Right lobe of liver (tissue), 6 donors: ENCODE measurements around the gene LRRC9. TPM values are rescaled to one million over a fixed set of nuclear protein-coding genes. Genes with fewer than 3 reads are reported as not detected.
"Not testable (repeated sequence)": the region's sequence is repeated elsewhere in the genome, so short reads cannot be mapped to it uniquely, and the experiment has no call there.

ENCODE experiments used
- ATAC-seq, 4 donors: fragments of 200-7000 bp; cut with Tn5 transposase; one replicate each; pipeline ENCODE4 v1.9.1; 2020; ENCODE audit warnings: mild to moderate bottlenecking in 4 of 4, moderate library complexity in 4 of 4
- DNase-seq, 3 donors: peaks; one replicate each; pipeline ENCODE4 v3.0.0-alpha.2; 2020
- H3K27ac ChIP-seq, 3 donors: fragments of 200-600 bp; one replicate each; pipeline ENCODE4 v1.8.0; 2022
- H3K27me3 ChIP-seq, 2 donors: fragments of 200-600 bp; one replicate each; pipeline ENCODE4 v1.8.0; 2022
- H3K36me3 ChIP-seq, 4 donors: fragments of 200-600 bp; sonication (generic) in 1 of 4; one replicate each; pipeline versions ENCODE4 v1.5.1 to v1.8.0; 2017 to 2022; ENCODE audit warnings: control low read depth in 1 of 4
- H3K4me1 ChIP-seq, 4 donors: fragments of 200-600 bp; sonication (generic) in 1 of 4; one replicate each; pipeline versions ENCODE4 v1.5.1 to v1.8.0; 2017 to 2022; ENCODE audit warnings: control low read depth in 1 of 4
- H3K4me3 ChIP-seq, 3 donors: fragments of 200-600 bp; one replicate each; pipeline ENCODE4 v1.8.0; 2022
- H3K9me3 ChIP-seq, 4 donors: fragments of 200-600 bp; sonication (generic) in 1 of 4; one replicate each; pipeline versions ENCODE4 v1.5.1 to v1.8.0; 2017 to 2022; ENCODE audit warnings: control low read depth in 1 of 4
- POLR2A ChIP-seq: fragments of 450-650 bp; IDR thresholded peaks from one replicate; pipeline ENCODE4 v1.6.1; 2017; ENCODE audit warnings: antibody characterized with exemption, mild to moderate bottlenecking
- WGBS: methylation state at CpG from one replicate; pipeline ENCODE4 v1.1.6; 2018; ENCODE audit warnings: low coverage, low lambda C conversion rate; ENCODE audit not compliant: insufficient coverage; ENCODE audit errors: missing lambda C conversion rate; 5-methylcytosine and 5-hydroxymethylcytosine counted together
- intact Hi-C, 2 donors: fragments of 100-400 bp; cut with DNase I; formaldehyde crosslinking; loops; one replicate each; pipeline versions ENCODE4 v1.11.2 to v1.14.1; 2022
- total RNA-seq, 6 experiments: library from RNA; depleted of rRNA in 2 of 6; stranded (reverse); fragments of >200 nt in 2 of 6; fragmentation: NEBNext Ultra II Directional in 3 of 6; extraction: Animal tissue kit (Norgen Biotek cat#: 25700) in 3 of 6; gene quantifications; one replicate each; pipeline versions ENCODE4 v1.1.0 to v1.2.4, GENCODE V29; 2016 to 2023
- TF ChIP-seq, protein P1 (sequence below), 4 donors: fragments of 200-600 bp in 3 of 4; fragments of 450-650 bp in 1 of 4; IDR thresholded peaks; one replicate each; pipeline versions ENCODE4 v1.5.1 to v1.8.0; 2016 to 2022; ENCODE audit warnings: antibody characterized with exemption in 4 of 4, mild to moderate bottlenecking in 2 of 4
- donor health status: DM: no; HTN: yes; CAD: no.
- donor health status: DM: no; HTN: no; CAD: no.
- donor health status: DM: no; HTN: no; CAD: no.
- donor health status: DM: no; HTN: yes; CAD: no.
- donor health status: DM: no; HTN: yes; CAD: no.

LRRC9 gene
- total RNA-seq, 6 experiments from 2014 or later, result 0.15 TPM; not detected in 5

GRCh38 chr14:60014402-60014801 is 94.5 kb downstream of the LRRC9 start:
- Histone ChIP-seq H3K27me3 (no peaks in the 10 kb centered on the region), H3K27ac (no peak overlapping the region), H3K4me3 (no peak overlapping the region), H3K4me1 (no peaks in the 10 kb centered on the region), H3K9me3 (no peaks in the 10 kb centered on the region), H3K36me3 (no peaks in the 10 kb centered on the region)
- no peak for DNase-seq
- no peak for TF ChIP-seq POLR2A
- TF ChIP-seq, protein P1, sequence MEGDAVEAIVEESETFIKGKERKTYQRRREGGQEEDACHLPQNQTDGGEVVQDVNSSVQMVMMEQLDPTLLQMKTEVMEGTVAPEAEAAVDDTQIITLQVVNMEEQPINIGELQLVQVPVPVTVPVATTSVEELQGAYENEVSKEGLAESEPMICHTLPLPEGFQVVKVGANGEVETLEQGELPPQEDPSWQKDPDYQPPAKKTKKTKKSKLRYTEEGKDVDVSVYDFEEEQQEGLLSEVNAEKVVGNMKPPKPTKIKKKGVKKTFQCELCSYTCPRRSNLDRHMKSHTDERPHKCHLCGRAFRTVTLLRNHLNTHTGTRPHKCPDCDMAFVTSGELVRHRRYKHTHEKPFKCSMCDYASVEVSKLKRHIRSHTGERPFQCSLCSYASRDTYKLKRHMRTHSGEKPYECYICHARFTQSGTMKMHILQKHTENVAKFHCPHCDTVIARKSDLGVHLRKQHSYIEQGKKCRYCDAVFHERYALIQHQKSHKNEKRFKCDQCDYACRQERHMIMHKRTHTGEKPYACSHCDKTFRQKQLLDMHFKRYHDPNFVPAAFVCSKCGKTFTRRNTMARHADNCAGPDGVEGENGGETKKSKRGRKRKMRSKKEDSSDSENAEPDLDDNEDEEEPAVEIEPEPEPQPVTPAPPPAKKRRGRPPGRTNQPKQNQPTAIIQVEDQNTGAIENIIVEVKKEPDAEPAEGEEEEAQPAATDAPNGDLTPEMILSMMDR (IDR thresholded peaks at IDR 0.05), result no peak
- intact Hi-C loops, result no loop called here
- 40% methylated on average over 1 of the region's 1 CpG for WGBS
- ATAC-seq, result no peak

- intact Hi-C loops, result no loop called here
- Histone ChIP-seq H3K27ac (no peak overlapping the region), H3K4me1 (peaks cover 0 to 10% (median 0%) of the 10 kb centered on the region in 4 donors), H3K36me3 (no peaks in the 10 kb centered on the region), H3K27me3 (no peaks in the 10 kb centered on the region), H3K4me3 (no peak overlapping the region), H3K9me3 (no peaks in the 10 kb centered on the region)
- DNase-seq (no peak), ATAC-seq (peak; percentile 56 to 75 (median 66))
- TF ChIP-seq, protein P1 (IDR thresholded peaks at IDR 0.05), result no peak
- no peak for TF ChIP-seq POLR2A
- WGBS, result 45% methylated on average over 2 of the region's 2 CpGs
Observed at GRCh38 chr14:60021619-60022018, 101.7 kb downstream of the LRRC9 start.

- H3K4me1 ChIP-seq, result peaks cover 0 to 10% (median 0%) of the 10 kb centered on the region in 4 donors
- H3K4me3 ChIP-seq, result no peak overlapping the region
- no peaks in the 10 kb centered on the region for H3K9me3 ChIP-seq
- DNase-seq, result no peak
- intact Hi-C loops, result no loop called here
- ATAC-seq, result peak; percentile 94 to 96 (median 94)
- H3K36me3 ChIP-seq, result no peaks in the 10 kb centered on the region
- peak overlapping the region in 1 of 3 donors; percentile 22 for H3K27ac ChIP-seq
- no peaks in the 10 kb centered on the region for H3K27me3 ChIP-seq
- TF ChIP-seq, protein P1 (IDR thresholded peaks at IDR 0.05), result no peak
- no peak for TF ChIP-seq POLR2A
Observed at GRCh38 chr14:60025571-60025970, 105.6 kb downstream of the LRRC9 start.

GRCh38 chr14:60035177-60035576 is 115.2 kb downstream of the LRRC9 start:
- no peaks in the 10 kb centered on the region for H3K36me3 ChIP-seq
- peaks cover 0 to 4% (median 0%) of the 10 kb centered on the region in 4 donors for H3K4me1 ChIP-seq
- DNase-seq (no peak), ATAC-seq (no peak)
- WGBS, result 28% methylated on average over 1 of the region's 1 CpG
- no peaks in the 10 kb centered on the region for H3K9me3 ChIP-seq
- H3K27ac ChIP-seq, result no peak overlapping the region
- intact Hi-C loops, result no loop called here
- H3K4me3 ChIP-seq, result no peak overlapping the region
- H3K27me3 ChIP-seq, result no peaks in the 10 kb centered on the region
- TF ChIP-seq POLR2A, result no peak
- TF ChIP-seq, protein P1 (IDR thresholded peaks at IDR 0.05), result no peak

DNA sequence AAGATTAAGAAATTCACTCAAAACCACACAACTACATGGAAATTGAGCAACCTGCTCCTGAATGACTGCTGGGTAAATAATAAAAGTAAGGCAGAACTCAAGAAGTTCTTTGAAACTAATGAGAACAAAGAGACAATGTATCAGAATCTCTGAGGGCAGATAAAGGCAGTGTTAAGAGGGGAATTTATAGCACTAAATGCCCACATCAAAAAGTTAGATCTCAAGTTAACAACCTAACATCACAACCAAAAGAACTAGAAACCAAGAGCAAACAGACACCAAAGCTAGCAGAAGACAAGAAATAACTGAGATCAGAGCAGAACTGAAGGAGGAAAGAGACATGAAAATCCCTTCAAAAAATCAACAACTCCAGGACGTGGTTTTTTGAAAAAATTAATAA is 128.0 kb downstream of the LRRC9 start:
- 78% methylated on average over 1 of the region's 1 CpG for WGBS
- H3K9me3 ChIP-seq, ATAC-seq, H3K36me3 ChIP-seq, H3K27ac ChIP-seq, intact Hi-C loops, H3K27me3 ChIP-seq, DNase-seq, H3K4me1 ChIP-seq, H3K4me3 ChIP-seq: not testable (repeated sequence)
